IMR-90 (cell line): ENCODE results near the gene LGSN. TPM values are rescaled to one million over a fixed set of nuclear protein-coding genes. Genes with fewer than 3 reads are reported as not detected.

Experiments
- ATAC-seq: fragments of 200-7000 bp; cut with Tn5 transposase; 2 replicates; pipeline ENCODE4 v1.9.1; 2020; ENCODE audit warnings: low read depth, mild to moderate bottlenecking, moderate library complexity
- BruUV-seq: library from RNA; stranded (reverse); fragments of 400-500 nt; replicated peaks from 2 replicates; lab custom pipeline; 2021; lab: Mats Ljungman, UMichigan
- CTCF ChIA-PET: fragments of 300-600 bp; formaldehyde crosslinking; extraction: SDS; loops from one replicate; lab custom pipeline; 2021; ENCODE audit warnings: antibody characterized with exemption; lab: Yijun Ruan, JAX
- POLR2A ChIA-PET: fragments of 300-600 bp; sonication (Branson Sonifier 250); formaldehyde crosslinking; loops from one replicate; lab custom pipeline; 2022; ENCODE audit warnings: antibody characterized with exemption; ENCODE audit not compliant: unreplicated experiment; lab: Charles Lee
- DNase-seq: peaks from one replicate; pipeline ENCODE4 v3.0.0; 2013
- H2AFZ ChIP-seq: replicated peaks from 2 replicates; pipeline ENCODE3; 2013; ENCODE audit warnings: low read length, mild to moderate bottlenecking; ENCODE audit not compliant: poor library complexity
- H2AK5ac ChIP-seq: 2 replicates; pipeline ENCODE4 v1.6.1; 2013; ENCODE audit warnings: low read depth, low read length, inconsistent platforms
- H2AK9ac ChIP-seq: replicated peaks from 2 replicates; pipeline ENCODE3; 2013; ENCODE audit warnings: mild to moderate bottlenecking, low read depth, low read length, moderate library complexity; ENCODE audit not compliant: poor library complexity
- H2BK120ac ChIP-seq: 2 replicates; pipeline ENCODE4 v1.6.1; 2013; ENCODE audit warnings: low read depth, low read length, inconsistent platforms
- H2BK15ac ChIP-seq: 3 replicates; pipeline ENCODE4 v1.6.1; 2013; ENCODE audit warnings: low read depth, low read length, inconsistent platforms
- H2BK20ac ChIP-seq: 2 replicates; pipeline ENCODE4 v1.6.1; 2013; ENCODE audit warnings: low read depth, mild to moderate bottlenecking, inconsistent platforms, low read length, moderate library complexity
- H2BK5ac ChIP-seq: 2 replicates; pipeline ENCODE4 v1.6.1; 2013; ENCODE audit warnings: mild to moderate bottlenecking, low read depth, low read length, inconsistent platforms; ENCODE audit not compliant: poor library complexity, severe bottlenecking
- H3K14ac ChIP-seq: replicated peaks from 2 replicates; pipeline ENCODE4 v1.6.1; 2013; ENCODE audit warnings: low read depth, low read length, inconsistent platforms
- H3K18ac ChIP-seq: 2 replicates; pipeline ENCODE4 v1.6.1; 2013; ENCODE audit warnings: low read depth, low read length, control low read depth
- H3K23ac ChIP-seq: 2 replicates; pipeline ENCODE4 v1.6.1; 2013; ENCODE audit warnings: low read depth, low read length, inconsistent platforms
- H3K27ac ChIP-seq: 2 replicates; pipeline ENCODE4 v1.5.1; 2013; ENCODE audit warnings: mild to moderate bottlenecking, control low read depth, low read length; ENCODE audit not compliant: insufficient read depth
- H3K27me3 ChIP-seq: 2 replicates; pipeline ENCODE4 v1.6.1; 2013; ENCODE audit warnings: low read length; ENCODE audit not compliant: control insufficient read depth, insufficient read depth
- H3K36me3 ChIP-seq: 2 replicates; pipeline ENCODE4 v1.6.1; 2013; ENCODE audit warnings: low read length, mixed read lengths; ENCODE audit not compliant: control insufficient read depth, insufficient read depth
- H3K4ac ChIP-seq: 2 replicates; pipeline ENCODE4 v1.6.1; 2013; ENCODE audit warnings: low read depth, low read length, inconsistent platforms
- H3K4me1 ChIP-seq: 2 replicates; pipeline ENCODE4 v1.6.1; 2013; ENCODE audit warnings: low read length, mixed read lengths; ENCODE audit not compliant: control insufficient read depth, insufficient read depth
- H3K4me2 ChIP-seq: 2 replicates; pipeline ENCODE4 v1.6.1; 2013; ENCODE audit warnings: low read depth, mild to moderate bottlenecking, control low read depth, low read length, moderate library complexity
- H3K4me3 ChIP-seq: 2 replicates; pipeline ENCODE4 v1.5.1; 2013; ENCODE audit warnings: low read depth, mild to moderate bottlenecking, control low read depth, low read length, moderate library complexity; ENCODE audit not compliant: insufficient read depth
- H3K56ac ChIP-seq: 2 replicates; pipeline ENCODE4 v1.6.1; 2013; ENCODE audit warnings: low read length, inconsistent platforms; ENCODE audit not compliant: insufficient read depth; ENCODE audit errors: extremely low read depth
- H3K79me1 ChIP-seq, 2 experiments: 2 replicates each; pipeline ENCODE4 v1.6.1; 2013; ENCODE audit warnings: low read length in 2 of 2, inconsistent platforms in 1 of 2, low read depth in 1 of 2
- H3K9ac ChIP-seq: 2 replicates; pipeline ENCODE4 v1.6.1; 2013; ENCODE audit warnings: low read depth, low read length, control low read depth
- H3K9me1 ChIP-seq: 2 replicates; pipeline ENCODE4 v1.6.1; 2013; ENCODE audit warnings: low read length, inconsistent platforms; ENCODE audit not compliant: insufficient read depth
- H3K9me3 ChIP-seq: 2 replicates; pipeline ENCODE4 v1.6.1; 2013; ENCODE audit warnings: low read length; ENCODE audit not compliant: control insufficient read depth, insufficient read depth
- H4K20me1 ChIP-seq: 2 replicates; pipeline ENCODE4 v1.6.1; 2013; ENCODE audit warnings: low read length, inconsistent platforms; ENCODE audit not compliant: insufficient read depth
- H4K5ac ChIP-seq: 2 replicates; pipeline ENCODE4 v1.6.1; 2013; ENCODE audit warnings: mild to moderate bottlenecking, low read depth, low read length, control low read depth
- H4K8ac ChIP-seq, 2 experiments: 2 replicates each; pipeline ENCODE4 v1.6.1; 2013; ENCODE audit warnings: low read depth in 2 of 2, low read length in 2 of 2, control low read depth in 1 of 2, inconsistent platforms in 1 of 2
- H4K91ac ChIP-seq: 2 replicates; pipeline ENCODE4 v1.6.1; 2013; ENCODE audit warnings: low read depth, low read length, inconsistent platforms; ENCODE audit not compliant: insufficient read depth
- BHLHE40 ChIP-seq: fragments of 150-350 bp; IDR thresholded peaks from 2 replicates; pipeline ENCODE4 v1.6.1; 2016; ENCODE audit warnings: mild to moderate bottlenecking, low read depth, low read length
- CEBPB ChIP-seq: IDR thresholded peaks from 2 replicates; pipeline ENCODE4 v1.6.1; 2012; ENCODE audit warnings: low read depth, low read length, improper control_type of control experiment
- CHD1 ChIP-seq: IDR thresholded peaks from 2 replicates; pipeline ENCODE4 v1.6.1; 2012; ENCODE audit warnings: low read depth, low read length, improper control_type of control experiment
- ELK1 ChIP-seq: fragments of 150-350 bp; IDR thresholded peaks from 2 replicates; pipeline ENCODE4 v1.6.1; 2016; ENCODE audit warnings: low read depth, mild to moderate bottlenecking, low read length, moderate library complexity, borderline replicate concordance
- MAFK ChIP-seq: IDR thresholded peaks from 2 replicates; pipeline ENCODE4 v1.6.1; 2012; ENCODE audit warnings: low read depth, low read length, improper control_type of control experiment
- MXI1 ChIP-seq: IDR thresholded peaks from 2 replicates; pipeline ENCODE4 v1.6.1; 2012; ENCODE audit warnings: low read depth, mild to moderate bottlenecking, low read length, moderate library complexity, borderline replicate concordance
- POLR2A ChIP-seq: IDR thresholded peaks from 2 replicates; pipeline ENCODE4 v1.6.1; 2012; ENCODE audit warnings: mild to moderate bottlenecking, low read depth, low read length
- RAD21 ChIP-seq: IDR thresholded peaks from 2 replicates; pipeline ENCODE4 v1.6.1; 2012; ENCODE audit warnings: low read length, improper control_type of control experiment
- RCOR1 ChIP-seq: IDR thresholded peaks from 2 replicates; pipeline ENCODE4 v1.6.1; 2012; ENCODE audit warnings: mild to moderate bottlenecking, low read length, improper control_type of control experiment; ENCODE audit not compliant: insufficient replicate concordance
- dilution Hi-C: fragments of 300-500 bp; cut with HindIII; formaldehyde crosslinking; loops from one replicate; pipeline ENCODE4 v1.14.3; 2018; ENCODE audit warnings: low sequenced_read_pairs; ENCODE audit not compliant: unreplicated experiment
- in situ Hi-C: fragments of 300-500 bp; cut with MboI; formaldehyde crosslinking; loops from 3 replicates; pipeline ENCODE4 v1.14.3; 2019; ENCODE audit warnings: low sequenced_read_pairs, inconsistent platforms, mixed read lengths
- intact Hi-C: fragments of 100-400 bp; cut with micrococcal nuclease; formaldehyde crosslinking; loops from 2 replicates; pipeline ENCODE4 v1.10.0; 2022
- polyA plus RNA-seq, 3 experiments: library from polyadenylated mRNA; depleted of rRNA; stranded (reverse); fragments of >200 nt; gene quantifications; 2 replicates each; pipeline ENCODE4 v1.2.3, GENCODE V29; 2012; ENCODE audit warnings: low replicate concordance in 1 of 3
- total RNA-seq: library from RNA; depleted of rRNA; stranded (reverse); fragments of >200 nt; gene quantifications from 2 replicates; pipeline ENCODE4 v1.2.3, GENCODE V29; 2012
- TF ChIP-seq, protein P1 (sequence below): fragments of 150-350 bp; IDR thresholded peaks from 2 replicates; pipeline ENCODE4 v1.6.1; 2017; ENCODE audit warnings: mild to moderate bottlenecking, antibody characterized with exemption, low read length, low read depth

Gene LGSN
- total and polyA plus RNA-seq, 2 of the 4 experiments (the other 2 are of a cell fraction) = not detected

GRCh38 chr6:63340351-63340750 lies 20.6 kb upstream of the LGSN start:
- no peak overlapping the region for H3K9ac ChIP-seq
- H3K27me3 ChIP-seq = no peaks in the 10 kb centered on the region
- no peaks in the 10 kb centered on the region for H4K20me1 ChIP-seq
- no peaks in the 10 kb centered on the region for H3K36me3 ChIP-seq
- H2AFZ ChIP-seq = no peak overlapping the region
- H3K79me1 ChIP-seq = no peaks in the 10 kb centered on the region
- no peak overlapping the region for H3K4ac ChIP-seq
- H4K5ac ChIP-seq = no peak overlapping the region
- no peak overlapping the region for H3K18ac ChIP-seq
- H3K4me3 ChIP-seq = no peak overlapping the region
- no peak overlapping the region for H2AK5ac ChIP-seq
- ATAC-seq = no peak
- intact Hi-C loops = no loop called here
- POLR2A ChIA-PET = no interaction called here
- no peak overlapping the region for H3K23ac ChIP-seq
- CTCF ChIA-PET = no interaction called here
- no peak overlapping the region for H2AK9ac ChIP-seq
- H4K8ac ChIP-seq = no peak overlapping the region
- H3K56ac ChIP-seq = no peak overlapping the region
- no peak overlapping the region for H2BK5ac ChIP-seq
- peaks cover 3% of the 10 kb centered on the region; the same call in 1 of the 2 replicates for H3K9me3 ChIP-seq
- dilution Hi-C loops = no loop called here
- H3K27ac ChIP-seq = no peak overlapping the region
- in situ Hi-C loops = no loop called here
- H3K14ac ChIP-seq = no peak overlapping the region
- no peak overlapping the region for H2BK15ac ChIP-seq
- no TSS peak for BruUV-seq
- H2BK120ac ChIP-seq = no peak overlapping the region
- H2BK20ac ChIP-seq = no peak overlapping the region
- TF ChIP-seq RCOR1 = no peak
- TF ChIP-seq, protein P1, sequence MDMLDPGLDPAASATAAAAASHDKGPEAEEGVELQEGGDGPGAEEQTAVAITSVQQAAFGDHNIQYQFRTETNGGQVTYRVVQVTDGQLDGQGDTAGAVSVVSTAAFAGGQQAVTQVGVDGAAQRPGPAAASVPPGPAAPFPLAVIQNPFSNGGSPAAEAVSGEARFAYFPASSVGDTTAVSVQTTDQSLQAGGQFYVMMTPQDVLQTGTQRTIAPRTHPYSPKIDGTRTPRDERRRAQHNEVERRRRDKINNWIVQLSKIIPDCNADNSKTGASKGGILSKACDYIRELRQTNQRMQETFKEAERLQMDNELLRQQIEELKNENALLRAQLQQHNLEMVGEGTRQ = no peak
- no peak for TF ChIP-seq BHLHE40
- no peak for TF ChIP-seq MAFK
- TF ChIP-seq CHD1 = no peak
- TF ChIP-seq RAD21 = no peak
- no peak for TF ChIP-seq ELK1
- no peak for TF ChIP-seq CEBPB
- no peak for TF ChIP-seq POLR2A
- no peak for TF ChIP-seq MXI1
- H3K4me1 ChIP-seq = no peaks in the 10 kb centered on the region
- no peak overlapping the region for H3K4me2 ChIP-seq
- no peak for DNase-seq
- H4K91ac ChIP-seq = no peak overlapping the region
- no peaks in the 10 kb centered on the region for H3K9me1 ChIP-seq
